ENCODE results near the gene KRTAP10-3.

Gene KRTAP10-3

DNA sequence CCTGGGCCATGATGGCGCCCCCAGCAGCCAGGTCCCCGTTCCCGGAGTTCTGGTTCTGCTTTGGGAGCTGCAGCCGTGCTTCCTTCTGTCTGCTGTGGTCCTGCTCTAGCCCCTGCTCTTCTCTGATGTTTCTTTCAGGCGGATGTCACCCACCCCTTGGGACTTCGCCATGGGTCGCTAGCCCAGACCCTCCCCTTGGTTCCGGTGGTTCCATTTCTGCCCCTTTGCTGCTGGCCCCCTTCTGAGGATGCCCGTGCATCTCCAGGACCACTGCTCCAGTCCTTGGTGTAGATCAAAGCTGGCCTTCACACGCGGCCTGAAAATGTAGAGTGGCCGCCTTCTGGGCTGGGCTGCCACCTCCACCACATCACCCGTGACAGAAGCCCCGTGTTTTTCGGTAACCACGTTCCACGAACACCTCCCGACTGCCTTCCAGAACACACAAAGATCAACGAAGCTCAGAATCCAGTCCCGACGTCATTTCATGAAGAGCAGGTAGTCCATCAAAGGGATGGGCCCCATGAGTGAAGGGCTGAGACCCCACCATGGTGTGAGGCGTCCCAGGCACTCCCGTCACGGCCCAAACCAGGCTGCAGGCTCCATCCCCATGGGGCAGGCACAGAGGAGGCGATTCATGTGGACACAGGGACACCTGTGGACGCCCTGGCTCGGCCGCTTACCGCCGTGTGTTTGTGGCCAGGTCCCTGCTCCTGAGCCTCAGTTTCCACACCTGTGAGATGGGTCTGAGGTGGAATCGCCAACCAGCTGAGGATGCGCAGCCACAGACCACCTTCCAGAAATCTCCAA lies 43.0 kb downstream of the KRTAP10-3 start:
- no peak for DNase-seq (ENCODE audit: low spot score)

DNA sequence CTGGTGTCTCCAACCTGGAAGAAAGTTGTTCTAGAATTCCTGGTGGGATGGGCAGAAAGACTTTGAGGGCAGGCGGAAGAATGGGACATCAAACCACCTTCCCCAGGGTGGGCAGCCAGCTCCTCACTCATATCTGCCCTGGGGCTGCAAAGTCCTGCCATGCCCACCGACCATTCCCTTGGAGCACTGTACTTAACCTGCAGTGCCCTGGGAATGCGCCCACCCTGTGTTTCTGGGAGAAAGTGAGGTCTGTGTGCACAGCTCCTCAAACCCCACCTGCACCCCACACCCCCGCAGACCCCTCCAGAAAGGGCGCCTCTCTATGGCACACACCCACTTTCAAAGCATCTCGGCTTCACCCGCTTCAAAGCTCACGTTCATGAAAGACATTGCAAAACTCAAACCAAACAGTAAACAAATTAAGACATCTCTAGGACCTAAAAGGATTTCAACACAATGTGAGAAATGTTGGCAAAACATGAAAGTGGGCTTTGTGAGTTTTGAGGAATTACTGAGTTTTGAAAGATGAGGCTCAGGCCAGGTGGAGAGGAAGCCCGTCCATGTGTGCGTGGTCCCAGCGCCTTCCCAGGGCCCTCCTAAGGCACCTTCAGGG lies 43.7 kb downstream of the KRTAP10-3 start:
- DNase-seq (ENCODE audit: low spot score), result no peak

DNA sequence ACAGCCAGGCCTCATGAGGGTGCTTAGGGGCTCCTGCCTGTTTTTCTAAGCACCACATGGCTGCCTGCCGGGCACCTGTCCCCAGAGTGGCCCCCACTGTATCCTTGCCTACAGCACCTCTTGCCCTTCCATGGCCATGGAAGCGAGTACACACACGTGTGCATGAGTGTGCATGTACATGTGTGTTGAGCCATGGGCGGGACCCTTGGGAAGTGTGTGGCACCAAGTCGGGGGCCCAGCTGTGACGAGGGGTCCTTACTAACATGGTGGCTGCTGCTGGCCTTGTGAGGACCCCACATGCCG lies 44.4 kb downstream of the KRTAP10-3 start:
- no peak for DNase-seq (ENCODE audit: low spot score)

DNA sequence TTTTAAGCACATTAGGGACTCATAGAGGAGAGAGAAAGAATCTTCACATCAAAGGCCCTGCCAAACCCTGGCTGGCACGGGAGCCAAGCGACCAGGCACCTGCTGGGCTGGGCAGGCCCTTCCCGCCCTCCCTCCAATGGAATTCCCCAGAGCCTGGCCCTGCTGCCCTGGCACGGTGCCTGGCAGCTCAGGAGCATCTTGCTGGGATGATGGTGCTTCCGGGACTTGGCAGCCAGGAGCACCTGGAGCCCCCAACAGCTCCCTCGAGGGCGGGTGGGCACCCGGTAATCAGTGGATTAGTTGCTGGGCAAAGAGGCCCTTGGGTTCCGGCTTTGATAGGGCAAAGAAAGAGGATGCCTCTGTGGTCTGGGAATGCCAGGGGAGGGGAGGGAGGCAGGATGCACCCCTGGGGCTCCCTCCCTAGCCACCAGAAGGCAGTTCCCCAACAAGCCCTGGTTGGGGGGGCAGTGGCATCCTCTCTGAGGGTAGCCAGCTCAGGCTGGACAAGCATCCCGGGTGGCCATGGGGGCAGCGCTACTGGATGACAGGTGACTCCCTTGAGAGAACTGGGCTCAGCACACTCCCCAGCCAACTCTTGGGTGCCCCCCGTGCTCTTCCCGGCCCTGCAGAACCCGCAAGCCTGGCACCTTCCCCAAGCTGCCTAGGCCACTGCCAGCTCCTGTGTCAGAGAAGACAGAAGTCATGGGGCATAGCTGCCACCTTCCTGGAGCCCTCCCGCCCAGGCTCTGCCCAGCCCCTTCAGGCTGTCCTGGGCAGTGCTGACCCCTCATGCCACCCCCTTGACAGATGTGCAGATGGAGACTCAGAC lies 45.0 kb downstream of the KRTAP10-3 start:
- DNase-seq (ENCODE audit: low spot score), result no peak

DNA sequence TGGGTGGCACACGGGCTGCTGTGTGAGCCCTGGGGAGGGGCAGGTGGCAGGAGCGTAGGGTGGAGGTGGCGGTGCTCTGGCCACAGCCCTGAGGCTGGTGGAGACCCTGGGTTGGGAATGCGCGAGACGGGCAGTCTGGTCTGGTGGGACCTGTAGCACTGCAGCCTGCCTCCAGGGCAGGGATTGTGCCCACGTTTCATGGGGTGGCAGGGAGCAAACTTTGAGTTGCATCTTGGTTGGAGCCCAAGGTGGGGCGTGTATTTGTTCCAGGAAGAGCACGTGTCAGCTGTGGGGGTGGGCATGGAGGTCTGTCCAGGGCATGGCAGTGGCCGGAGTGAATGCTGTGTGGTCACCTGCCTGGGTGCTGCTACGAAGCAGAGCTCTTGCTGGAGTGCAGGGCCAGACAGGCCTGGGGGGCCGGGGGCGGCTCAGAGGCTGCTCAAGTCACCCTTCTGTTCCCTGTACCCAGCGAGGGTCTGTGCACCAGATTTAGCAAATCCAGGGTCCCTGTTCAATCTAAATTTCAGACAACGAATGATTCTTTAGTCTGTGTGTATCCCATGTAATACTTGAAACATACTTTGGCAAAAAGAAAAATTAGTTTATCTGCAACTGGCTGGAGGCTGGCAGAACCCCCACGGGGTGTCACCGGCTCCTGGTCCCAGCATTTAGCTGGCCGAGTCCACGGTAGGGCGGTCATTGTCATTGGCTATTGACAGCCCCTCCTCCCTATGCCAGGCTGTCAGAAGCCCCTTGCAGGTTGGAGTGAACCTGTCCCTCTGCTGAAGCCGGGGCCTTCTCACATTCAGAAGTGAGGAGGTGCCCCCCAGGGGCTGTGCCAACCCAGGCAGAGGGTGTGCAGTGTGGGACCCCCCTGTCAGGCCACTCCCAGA lies 45.9 kb downstream of the KRTAP10-3 start:
- DNase-seq (ENCODE audit: low spot score), result no peak

DNA sequence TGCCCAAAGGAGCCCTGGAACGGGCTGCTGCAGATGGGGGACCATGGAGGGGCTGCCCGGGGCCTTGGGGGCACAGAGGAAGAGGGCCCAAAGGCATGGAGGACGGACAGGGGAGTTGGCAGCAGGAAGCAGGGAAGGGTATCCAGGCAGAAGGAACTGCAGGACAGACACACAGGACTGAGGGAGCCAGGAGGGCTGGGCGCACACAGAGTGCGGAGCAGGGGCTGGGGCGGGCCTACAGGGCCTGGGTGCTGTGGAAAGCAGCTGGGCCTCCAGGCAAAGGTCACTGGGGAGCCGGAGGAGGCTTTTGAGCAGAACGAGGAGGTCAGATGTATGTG lies 46.7 kb downstream of the KRTAP10-3 start:
- no peak for DNase-seq (ENCODE audit: low spot score)

DNA sequence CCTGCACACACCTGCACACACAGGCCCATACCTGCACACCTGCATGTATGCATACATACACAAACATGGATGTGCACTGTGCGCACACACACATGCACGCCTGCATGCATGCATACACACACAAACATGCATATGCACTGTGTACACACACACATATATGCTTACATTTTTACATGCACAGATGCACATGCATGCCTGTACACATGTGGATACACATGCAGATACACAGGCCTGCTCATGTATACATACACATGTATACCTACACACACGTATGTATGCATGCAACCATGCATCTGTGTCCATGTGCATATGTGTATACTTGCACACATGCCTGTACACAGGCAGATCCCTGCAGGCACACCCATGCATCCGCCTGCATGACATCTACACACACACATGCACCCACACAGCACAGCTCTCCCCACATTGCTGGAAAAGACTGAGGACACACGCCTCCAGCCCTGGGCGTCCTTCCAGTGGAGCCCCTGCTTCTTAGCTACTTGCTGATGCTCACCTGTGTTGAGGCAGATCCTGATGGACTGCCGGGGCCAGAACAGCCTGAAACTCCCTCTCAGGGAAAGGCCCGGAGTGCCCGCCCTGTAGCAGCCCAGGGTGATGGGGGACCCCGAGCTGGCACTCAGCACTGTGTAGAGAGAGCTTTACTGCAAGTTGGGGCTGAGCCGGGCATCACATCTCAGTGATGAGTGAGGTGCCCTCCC lies 47.2 kb downstream of the KRTAP10-3 start:
- no peak for DNase-seq (ENCODE audit: low spot score)

DNA sequence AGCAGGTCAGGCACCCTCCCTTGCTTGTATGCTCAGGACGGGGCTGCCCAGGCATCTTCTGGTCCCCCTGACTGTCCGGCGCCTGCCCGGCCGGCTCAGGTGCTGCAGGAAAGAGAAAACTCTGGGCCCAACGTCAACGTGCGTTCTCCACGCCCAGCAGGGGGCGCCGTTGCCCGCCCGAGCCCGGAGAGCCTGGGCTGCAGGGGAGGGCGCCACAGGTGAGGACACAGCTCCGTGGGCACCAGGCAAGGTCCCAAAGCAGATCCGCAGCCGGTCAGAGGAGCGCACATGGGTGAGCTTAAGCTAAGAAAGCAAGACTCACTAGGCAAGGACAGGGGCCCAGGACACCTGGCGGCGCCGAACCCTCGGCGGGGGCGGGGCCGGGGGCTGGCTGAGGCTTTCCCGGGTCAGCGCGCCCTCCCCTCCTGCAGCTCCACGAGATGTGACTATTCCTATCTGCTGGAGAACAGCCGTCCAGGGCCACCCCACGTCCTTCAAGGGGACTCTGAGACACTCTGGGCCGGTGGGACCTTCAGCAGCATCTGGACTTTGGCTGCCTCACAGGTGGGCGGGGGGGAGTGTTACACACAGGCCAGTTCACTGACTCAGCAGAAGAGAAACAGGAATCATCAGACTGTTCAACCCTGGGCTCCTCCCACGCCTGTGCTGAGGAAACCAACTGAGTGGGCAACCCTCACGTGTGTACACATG lies 47.9 kb downstream of the KRTAP10-3 start:
- peak; percentile 24 for DNase-seq (ENCODE audit: low spot score)

DNA sequence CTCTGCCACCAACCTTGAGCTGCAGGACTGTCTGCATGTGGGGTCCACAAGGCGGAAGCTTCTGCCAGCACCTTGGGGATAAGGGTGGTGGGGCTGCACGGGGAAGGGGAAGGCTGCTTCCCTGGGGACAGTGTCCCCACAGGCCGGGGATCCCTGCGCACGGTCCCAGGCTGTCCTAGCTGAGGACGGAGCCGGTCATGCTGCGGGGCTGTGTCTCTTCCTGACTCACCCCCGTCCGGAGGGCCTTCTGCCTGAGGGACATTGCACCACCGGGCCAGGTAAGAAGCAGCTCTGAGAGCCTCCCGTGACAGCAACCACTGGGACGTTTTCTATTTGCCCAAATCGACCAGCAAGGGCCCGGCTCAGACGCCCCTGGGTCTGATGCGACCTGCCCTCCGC lies 48.5 kb downstream of the KRTAP10-3 start:
- DNase-seq (ENCODE audit: low spot score), result no peak

DNA sequence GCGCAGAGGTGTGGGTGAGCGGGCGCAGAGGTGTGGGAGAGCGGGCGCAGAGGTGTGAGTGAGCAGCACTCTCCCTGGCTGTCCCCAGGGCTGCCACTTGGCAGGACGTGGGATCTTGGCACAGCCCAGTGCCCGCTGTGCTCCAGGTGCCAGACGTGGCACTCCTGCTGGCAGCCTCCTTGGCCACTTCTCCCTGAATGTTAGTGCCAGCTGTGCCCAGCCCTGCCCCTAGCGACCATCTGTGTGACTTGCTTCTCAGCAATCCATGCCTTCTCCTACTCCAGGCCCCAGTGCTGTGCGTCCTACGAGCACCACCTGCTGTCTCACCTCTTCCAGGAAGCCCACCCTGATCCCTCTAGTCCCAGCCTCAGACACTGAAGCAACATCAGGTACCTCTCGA lies 49.1 kb downstream of the KRTAP10-3 start:
- peak; percentile 50 for DNase-seq (ENCODE audit: low spot score)

DNA sequence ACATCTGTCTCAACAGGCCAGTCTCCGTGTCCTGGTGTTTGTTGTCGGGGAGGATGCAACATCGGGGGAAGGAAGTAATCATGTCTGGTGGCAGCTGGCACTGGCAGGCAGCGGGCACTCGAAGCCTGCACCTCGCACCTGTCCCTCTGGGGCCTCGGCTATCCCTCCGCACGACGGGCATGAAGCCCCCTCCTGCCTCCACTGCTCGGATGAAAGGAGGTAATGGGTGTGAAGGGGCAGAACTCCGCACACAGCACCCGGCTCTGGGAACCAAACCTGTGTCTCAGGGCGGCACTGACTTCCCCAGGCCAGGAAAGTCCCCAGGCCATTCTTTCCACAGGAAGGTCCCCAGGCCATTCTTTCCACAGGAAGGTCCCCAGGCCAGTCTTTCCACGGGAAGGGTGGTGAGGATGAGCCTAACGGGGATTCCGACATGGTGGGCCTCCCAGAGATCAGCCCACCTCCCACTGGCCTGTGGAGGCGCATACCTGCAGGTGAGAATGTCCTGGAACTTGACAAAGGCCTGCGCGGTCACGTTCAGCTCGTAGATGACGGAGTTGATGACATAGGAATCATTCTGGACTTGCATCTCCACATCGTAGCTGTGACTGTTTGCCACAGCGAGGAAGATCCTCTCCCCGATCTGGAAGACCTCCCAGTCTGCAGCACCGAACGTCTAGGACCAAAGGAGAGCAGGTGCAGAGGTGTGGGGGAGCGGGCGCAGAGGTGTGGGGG lies 49.7 kb downstream of the KRTAP10-3 start:
- no peak for DNase-seq (ENCODE audit: low spot score)

DNA sequence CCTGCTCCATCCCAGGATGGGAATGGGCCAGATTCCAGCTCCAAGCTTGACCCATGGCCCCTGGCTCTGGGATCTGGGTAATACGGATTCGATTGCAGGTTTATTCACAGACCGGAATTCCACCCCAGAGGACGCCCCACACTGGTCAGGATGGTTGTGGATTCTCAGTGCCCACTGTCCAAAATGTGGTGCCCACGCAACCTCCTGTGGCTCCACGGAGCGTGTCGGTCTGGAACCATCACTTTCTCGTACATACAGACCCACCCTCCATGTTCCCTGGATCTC lies 50.2 kb downstream of the KRTAP10-3 start:
- no peak for DNase-seq (ENCODE audit: low spot score)
